ENCODE data around the gene TSEN54. TPM values are rescaled to one million over a fixed set of nuclear protein-coding genes. Genes with fewer than 3 reads are reported as not detected.
A peak's percentile ranks its signal among the peaks of the same experiment; 100 is the strongest.

The TSEN54 gene
- total RNA-seq, 4 donors from 2014 or later, result 15.4 to 31.2 (median 17.8) TPM

GRCh38 chr17:75571197-75571884, 55.0 kb downstream of the TSEN54 start:
- no peak for DNase-seq
- in situ Hi-C loops (cut with MboI; ENCODE audit: low sequenced_read_pairs in 4 of 4), result no loop called here
- no peak for TF ChIP-seq POLR2A (IDR thresholded peaks at IDR 0.05)
- no peak for TF ChIP-seq CTCF (IDR thresholded peaks at IDR 0.05 in 4 of 5, conservative IDR thresholded peaks at IDR 0.05 in 1 of 5)
- H3K4me1 ChIP-seq, result no peaks in the 10 kb centered on the region
- intact Hi-C loops (cut with DNase I; ENCODE audit: low total_unique reads), result no loop called here
- no peak overlapping the region for H3K4me3 ChIP-seq
- no peak overlapping the region for H3K27ac ChIP-seq
- peak; percentile 33 to 47 for ATAC-seq
- no peaks in the 10 kb centered on the region for H3K36me3 ChIP-seq
- no peaks in the 10 kb centered on the region for H3K27me3 ChIP-seq
- no peaks in the 10 kb centered on the region for H3K9me3 ChIP-seq

- H3K27me3 ChIP-seq, result no peaks in the 10 kb centered on the region
- H3K36me3 ChIP-seq, result no peaks in the 10 kb centered on the region
- no peak overlapping the region for H3K4me3 ChIP-seq
- intact Hi-C loops (cut with DNase I; ENCODE audit: low total_unique reads) (no loop called here), in situ Hi-C loops (cut with MboI; ENCODE audit: low sequenced_read_pairs in 4 of 4) (no loop called here)
- H3K27ac ChIP-seq, result no peak overlapping the region
- TF ChIP-seq POLR2A (IDR thresholded peaks at IDR 0.05), result no peak
- ATAC-seq (no peak), DNase-seq (no peak)
- no peaks in the 10 kb centered on the region for H3K4me1 ChIP-seq
- no peaks in the 10 kb centered on the region for H3K9me3 ChIP-seq
These were observed 55.5 kb downstream of the TSEN54 start for GRCh38 chr17:75571885-75572215.

- H3K27me3 ChIP-seq, result no peaks in the 10 kb centered on the region
- no peak overlapping the region for H3K27ac ChIP-seq
- ATAC-seq, result no peak
- H3K4me1 ChIP-seq, result no peaks in the 10 kb centered on the region
- H3K4me3 ChIP-seq, result no peak overlapping the region
- in situ Hi-C loops (cut with MboI; ENCODE audit: low sequenced_read_pairs in 4 of 4), result no loop called here
- H3K9me3 ChIP-seq, result no peaks in the 10 kb centered on the region
- TF ChIP-seq POLR2A (IDR thresholded peaks at IDR 0.05), result no peak
- no peak for TF ChIP-seq CTCF (IDR thresholded peaks at IDR 0.05 in 4 of 5, conservative IDR thresholded peaks at IDR 0.05 in 1 of 5)
- H3K36me3 ChIP-seq, result no peaks in the 10 kb centered on the region
- no peak for DNase-seq
- intact Hi-C loops (cut with DNase I; ENCODE audit: low total_unique reads), result no loop called here
These were observed 56.6 kb downstream of the TSEN54 start for GRCh38 chr17:75572713-75573539.

- ATAC-seq, result no peak
- Histone ChIP-seq H3K4me3 (no peak overlapping the region), H3K9me3 (no peaks in the 10 kb centered on the region), H3K27ac (no peak overlapping the region), H3K36me3 (no peaks in the 10 kb centered on the region), H3K4me1 (no peaks in the 10 kb centered on the region), H3K27me3 (no peaks in the 10 kb centered on the region)
- no peak for TF ChIP-seq CTCF (IDR thresholded peaks at IDR 0.05 in 4 of 5, conservative IDR thresholded peaks at IDR 0.05 in 1 of 5)
- TF ChIP-seq POLR2A (IDR thresholded peaks at IDR 0.05), result no peak
- no peak for DNase-seq
- intact Hi-C loops (cut with DNase I; ENCODE audit: low total_unique reads) (no loop called here), in situ Hi-C loops (cut with MboI; ENCODE audit: low sequenced_read_pairs in 4 of 4) (no loop called here)
These were observed 57.2 kb downstream of the TSEN54 start for GRCh38 chr17:75573540-75573957.

- Histone ChIP-seq H3K27me3 (no peaks in the 10 kb centered on the region), H3K4me3 (no peak overlapping the region), H3K27ac (no peak overlapping the region), H3K36me3 (no peaks in the 10 kb centered on the region), H3K9me3 (no peaks in the 10 kb centered on the region), H3K4me1 (no peaks in the 10 kb centered on the region)
- DNase-seq, result no peak
- intact Hi-C loops (cut with DNase I; ENCODE audit: low total_unique reads) (no loop called here), in situ Hi-C loops (cut with MboI; ENCODE audit: low sequenced_read_pairs in 4 of 4) (no loop called here)
- ATAC-seq, result no peak
- TF ChIP-seq POLR2A (IDR thresholded peaks at IDR 0.05) (no peak), CTCF (IDR thresholded peaks at IDR 0.05 in 4 of 5, conservative IDR thresholded peaks at IDR 0.05 in 1 of 5) (no peak)
These were observed 57.7 kb downstream of the TSEN54 start for GRCh38 chr17:75573994-75574393.

Data from gastrocnemius medialis (tissue), 4 donors.